Prostate gland (tissue), 2 donors: ENCODE data around the gene GPR171. TPM values are rescaled to one million over a fixed set of nuclear protein-coding genes. Genes with fewer than 3 reads are reported as not detected.
"Not testable (repeated sequence)": the region's sequence is repeated elsewhere in the genome, so short reads cannot be mapped to it uniquely, and the experiment has no call there.

ENCODE experiments used
- DNase-seq: peaks from one replicate; pipeline ENCODE4 v3.0.0-alpha.2; 2019; ENCODE audit warnings: low spot score
- H3K27ac ChIP-seq, 2 donors: fragments of 200-600 bp; sonication (generic); 2 replicates each; pipeline ENCODE4 v1.5.1; 2017 to 2019
- H3K27me3 ChIP-seq: fragments of 200-600 bp; sonication (generic); replicated peaks from 2 replicates; pipeline ENCODE4 v1.5.1; 2019; ENCODE audit not compliant: insufficient read depth
- H3K36me3 ChIP-seq, 2 donors: fragments of 200-600 bp; sonication (generic); 1 replicate in 1 of 2; 2 replicates in 1 of 2; pipeline versions ENCODE4 v1.5.1 to v1.8.1; 2017 to 2019
- H3K4me1 ChIP-seq: fragments of 200-600 bp; sonication (generic); replicated peaks from 2 replicates; pipeline ENCODE4 v1.5.1; 2019
- H3K4me3 ChIP-seq, 2 donors: fragments of 200-600 bp; sonication (generic); 2 replicates each; pipeline ENCODE4 v1.5.1; 2017 to 2019
- H3K9me3 ChIP-seq: fragments of 200-600 bp; sonication (generic); 2 replicates; pipeline ENCODE4 v1.5.1; 2017
- POLR2A ChIP-seq: fragments of 450-650 bp; IDR thresholded peaks from one replicate; pipeline ENCODE4 v1.6.1; 2016; ENCODE audit warnings: antibody characterized with exemption, mild to moderate bottlenecking
- POLR2AphosphoS5 ChIP-seq: sonication (generic); formaldehyde crosslinking; IDR thresholded peaks from one replicate; pipeline ENCODE4 v1.6.1; 2017; ENCODE audit warnings: antibody characterized with exemption
- WGBS: methylation state at CpG from one replicate; pipeline ENCODE4 v1.1.5; 2018; 5-methylcytosine and 5-hydroxymethylcytosine counted together
- intact Hi-C: fragments of 100-400 bp; cut with DNase I; formaldehyde crosslinking; loops from one replicate; pipeline ENCODE4 v1.14.2; 2022
- total RNA-seq, 2 donors: library from RNA; depleted of rRNA; stranded (reverse); fragments of >200 nt; gene quantifications; one replicate each; pipeline ENCODE4 v1.1.0, GENCODE V29; 2016
- TF ChIP-seq, protein P1 (sequence below), 4 experiments: fragments of 200-600 bp in 2 of 4; fragments of 450-650 bp in 2 of 4; sonication (generic) in 2 of 4; IDR thresholded peaks; 1 replicate in 3 of 4; 2 replicates in 1 of 4; pipeline ENCODE4 v1.5.1; 2016 to 2019; ENCODE audit warnings: antibody characterized with exemption in 4 of 4, mild to moderate bottlenecking in 2 of 4, moderate library complexity in 2 of 4

The GPR171 gene
- total RNA-seq, 2 donors from 2014 or later = 0.18 to 0.85 TPM

DNA sequence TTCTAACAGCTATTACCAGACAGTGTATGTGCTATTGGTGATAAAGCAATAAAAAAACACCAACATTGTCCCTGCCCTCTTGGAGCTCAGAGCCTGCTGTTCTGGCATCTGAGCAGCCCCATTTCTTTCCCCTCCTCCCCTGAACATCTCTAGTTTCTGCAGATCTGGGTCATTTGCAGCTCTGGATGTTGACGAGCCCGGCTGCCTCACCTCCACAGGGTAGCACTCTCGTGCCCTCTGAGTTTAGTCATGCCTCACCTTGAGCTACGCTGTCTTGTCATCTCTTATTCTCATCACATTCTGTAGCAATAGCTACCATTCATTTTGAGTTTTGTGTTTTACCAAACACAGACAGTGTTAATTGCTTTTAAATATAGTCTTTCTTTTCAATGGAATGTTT, 30.0 kb upstream of the GPR171 start:
- intact Hi-C loops = no loop called here
- H3K9me3 ChIP-seq = no peaks in the 10 kb centered on the region
- no peaks in the 10 kb centered on the region for H3K27me3 ChIP-seq
- H3K27ac ChIP-seq = no peak overlapping the region
- H3K4me1 ChIP-seq = no peaks in the 10 kb centered on the region
- H3K36me3 ChIP-seq = no peaks in the 10 kb centered on the region
- TF ChIP-seq POLR2A (no peak), POLR2AphosphoS5 (no peak)
- TF ChIP-seq, protein P1, sequence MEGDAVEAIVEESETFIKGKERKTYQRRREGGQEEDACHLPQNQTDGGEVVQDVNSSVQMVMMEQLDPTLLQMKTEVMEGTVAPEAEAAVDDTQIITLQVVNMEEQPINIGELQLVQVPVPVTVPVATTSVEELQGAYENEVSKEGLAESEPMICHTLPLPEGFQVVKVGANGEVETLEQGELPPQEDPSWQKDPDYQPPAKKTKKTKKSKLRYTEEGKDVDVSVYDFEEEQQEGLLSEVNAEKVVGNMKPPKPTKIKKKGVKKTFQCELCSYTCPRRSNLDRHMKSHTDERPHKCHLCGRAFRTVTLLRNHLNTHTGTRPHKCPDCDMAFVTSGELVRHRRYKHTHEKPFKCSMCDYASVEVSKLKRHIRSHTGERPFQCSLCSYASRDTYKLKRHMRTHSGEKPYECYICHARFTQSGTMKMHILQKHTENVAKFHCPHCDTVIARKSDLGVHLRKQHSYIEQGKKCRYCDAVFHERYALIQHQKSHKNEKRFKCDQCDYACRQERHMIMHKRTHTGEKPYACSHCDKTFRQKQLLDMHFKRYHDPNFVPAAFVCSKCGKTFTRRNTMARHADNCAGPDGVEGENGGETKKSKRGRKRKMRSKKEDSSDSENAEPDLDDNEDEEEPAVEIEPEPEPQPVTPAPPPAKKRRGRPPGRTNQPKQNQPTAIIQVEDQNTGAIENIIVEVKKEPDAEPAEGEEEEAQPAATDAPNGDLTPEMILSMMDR (IDR thresholded peaks at IDR 0.05) = no peak
- DNase-seq = no peak
- no peak overlapping the region for H3K4me3 ChIP-seq
- WGBS = 92% methylated on average over 4 of the region's 4 CpGs

DNA sequence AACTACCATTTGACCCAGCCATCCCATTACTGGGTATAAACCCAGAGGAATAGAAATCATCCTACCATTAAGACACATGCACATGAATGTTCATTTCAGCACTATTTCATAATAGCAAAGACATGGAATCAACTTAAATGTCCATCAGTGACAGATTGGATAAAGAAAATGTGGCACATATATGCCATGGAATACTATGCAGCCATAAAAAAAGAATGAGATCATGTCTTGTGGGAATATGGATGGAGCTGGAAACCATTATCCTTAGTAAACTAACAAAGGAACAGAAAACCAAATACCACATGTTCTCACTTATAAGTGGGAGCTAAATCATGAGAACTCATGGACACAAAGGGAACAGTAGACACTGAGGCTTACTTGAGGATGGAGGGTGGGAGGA, 29.4 kb upstream of the GPR171 start:
- intact Hi-C loops, H3K36me3 ChIP-seq, H3K9me3 ChIP-seq, H3K4me3 ChIP-seq, H3K27me3 ChIP-seq, H3K27ac ChIP-seq, H3K4me1 ChIP-seq, DNase-seq: not testable (repeated sequence)

DNA sequence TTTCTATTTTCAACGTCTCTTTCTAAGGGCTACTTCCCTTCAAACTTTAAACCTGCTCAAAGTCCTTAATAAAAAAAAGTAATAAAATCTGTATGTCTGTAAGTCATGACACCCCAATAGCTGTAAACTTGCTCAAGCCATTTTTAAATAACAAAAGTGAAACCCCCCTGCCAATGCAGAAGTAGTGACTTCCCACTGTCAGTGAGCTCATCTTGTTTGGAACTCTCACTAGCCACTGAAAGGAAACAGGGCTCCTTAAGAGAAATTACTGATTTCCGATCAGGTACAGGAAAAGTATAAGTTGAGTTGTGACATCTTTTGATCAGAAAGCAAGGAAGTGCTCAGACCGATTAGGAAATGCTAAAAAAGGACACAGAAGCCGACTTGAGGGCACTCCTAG, 27.6 kb upstream of the GPR171 start:
- Histone ChIP-seq H3K27me3 (no peaks in the 10 kb centered on the region), H3K4me1 (peaks cover 2% of the 10 kb centered on the region), H3K36me3 (no peaks in the 10 kb centered on the region), H3K27ac (no peak overlapping the region), H3K4me3 (no peak overlapping the region), H3K9me3 (no peaks in the 10 kb centered on the region)
- DNase-seq = no peak
- WGBS = 54% methylated on average over 4 of the region's 4 CpGs
- intact Hi-C loops = no loop called here
- TF ChIP-seq POLR2A = no peak
- TF ChIP-seq POLR2AphosphoS5 = no peak
- TF ChIP-seq, protein P1 (IDR thresholded peaks at IDR 0.05) = no peak

DNA sequence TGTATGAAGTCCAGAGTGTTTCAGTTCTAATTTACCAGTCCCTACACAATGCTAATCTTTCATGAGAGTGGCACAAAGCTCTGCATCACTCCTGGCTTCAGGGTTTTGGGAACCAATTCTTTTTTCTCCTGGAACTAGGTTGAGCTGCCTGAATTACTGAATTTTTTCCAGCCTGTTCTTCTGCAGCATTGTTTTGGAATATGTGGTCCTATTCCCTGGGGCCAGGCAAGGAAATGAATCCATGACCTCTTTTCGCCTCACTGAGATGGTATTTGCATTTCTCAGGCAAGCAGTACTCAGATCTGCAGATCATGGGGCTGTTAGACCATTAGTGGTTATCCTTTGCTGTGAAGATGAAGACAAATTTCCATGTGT, 25.6 kb upstream of the GPR171 start:
- no peak overlapping the region for H3K4me3 ChIP-seq
- intact Hi-C loops = no loop called here
- no peak overlapping the region for H3K27ac ChIP-seq
- H3K4me1 ChIP-seq = peaks cover 2% of the 10 kb centered on the region
- H3K27me3 ChIP-seq = no peaks in the 10 kb centered on the region
- no peaks in the 10 kb centered on the region for H3K9me3 ChIP-seq
- TF ChIP-seq POLR2A = no peak
- no peak for DNase-seq
- 71% methylated on average over 1 of the region's 1 CpG for WGBS
- H3K36me3 ChIP-seq = no peaks in the 10 kb centered on the region

DNA sequence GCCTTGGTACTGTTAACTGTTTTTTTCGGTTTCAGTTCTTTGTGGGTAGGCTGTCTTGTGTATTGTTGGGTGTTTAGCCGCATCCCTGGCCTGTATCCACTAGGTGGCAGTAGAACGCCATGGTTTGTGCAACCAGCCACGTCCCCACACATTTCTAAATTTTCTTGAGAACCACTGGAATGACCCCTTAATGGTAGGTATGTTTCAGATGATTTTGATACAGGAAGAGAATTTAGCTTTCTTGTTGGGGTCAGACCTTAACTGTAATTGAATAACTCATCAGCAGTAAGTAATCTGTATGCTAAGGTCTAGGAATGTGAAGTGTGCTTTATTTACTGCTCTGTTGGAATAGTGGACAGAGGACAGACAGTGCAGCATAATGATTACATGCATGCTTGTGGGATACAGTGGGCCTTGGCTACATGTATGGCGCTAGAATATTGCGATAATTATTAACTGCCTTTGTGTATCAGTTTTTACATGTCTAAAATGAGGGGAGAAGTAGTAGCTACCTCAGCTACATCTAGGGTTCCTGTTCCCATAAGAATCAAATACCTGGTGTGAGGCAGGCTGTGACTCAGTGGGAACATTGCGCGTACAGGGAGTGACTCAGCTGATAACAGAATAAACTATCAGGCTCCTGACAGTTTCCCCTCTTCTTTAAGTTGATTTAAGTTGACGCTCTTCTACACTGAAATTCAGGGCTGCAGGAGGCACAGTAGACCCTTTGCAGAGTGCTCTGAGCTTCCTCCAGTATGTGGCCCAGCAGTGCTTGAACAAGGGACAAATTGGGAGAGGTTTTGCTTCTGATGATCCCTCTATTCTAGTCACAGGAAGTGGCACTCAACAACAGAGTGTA, 25.0 kb upstream of the GPR171 start:
- intact Hi-C loops = loop anchor here (2.0 kb wide), 1 partner anchor 55 kb away; no protein-coding TSS in a partner anchor
- no peak overlapping the region for H3K27ac ChIP-seq

More for the DNA sequence above, 25.0 kb upstream of the GPR171 start:
- Histone ChIP-seq H3K4me1 (peaks cover 2% of the 10 kb centered on the region), H3K36me3 (no peaks in the 10 kb centered on the region), H3K27me3 (no peaks in the 10 kb centered on the region), H3K4me3 (no peak overlapping the region), H3K9me3 (no peaks in the 10 kb centered on the region)
- TF ChIP-seq POLR2AphosphoS5 (peak; percentile 28), POLR2A (no peak)
- TF ChIP-seq, protein P1 (IDR thresholded peaks at IDR 0.05) = peak; percentile 61 to 88 (median 86)
- DNase-seq = peak; percentile 53
- WGBS = 47% methylated on average over 9 of the region's 9 CpGs
